CD14-positive monocyte (primary cell): Measurements from ENCODE around the gene MRPL51. TPM values are rescaled to one million over a fixed set of nuclear protein-coding genes. Genes with fewer than 3 reads are reported as not detected.

Experiments
- DNase-seq, 3 donors: peaks; one replicate each; pipeline ENCODE4 v3.0.0-alpha.2; 2011 to 2022
- H2AFZ ChIP-seq: 2 replicates; pipeline ENCODE4 v1.6.0; 2012; ENCODE audit warnings: mild to moderate bottlenecking, low read depth, low read length, inconsistent platforms; ENCODE audit not compliant: insufficient read depth, poor library complexity, severe bottlenecking
- H3K27ac ChIP-seq, 2 donors: 1 replicate in 1 of 2; 2 replicates in 1 of 2; pipeline ENCODE4 v1.5.1; 2012 to 2013; ENCODE audit warnings: low read length in 2 of 2, control low read depth in 1 of 2, inconsistent platforms in 1 of 2, low read depth in 1 of 2, mild to moderate bottlenecking in 1 of 2
- H3K27me3 ChIP-seq, 2 donors: one replicate each; pipeline versions ENCODE4 v1.6.0 to v1.6.1; 2011 to 2013; ENCODE audit warnings: low read length in 2 of 2; ENCODE audit not compliant: control insufficient read depth in 2 of 2, insufficient read depth in 2 of 2
- H3K36me3 ChIP-seq, 2 donors: replicated peaks in 1 of 2; 1 replicate in 1 of 2; 2 replicates in 1 of 2; pipeline versions ENCODE4 v1.5.1 to v1.6.1; 2012 to 2013; ENCODE audit warnings: low read length in 2 of 2, control low read depth in 1 of 2, inconsistent platforms in 1 of 2, mild to moderate bottlenecking in 1 of 2; ENCODE audit not compliant: insufficient read depth in 2 of 2, control insufficient read depth in 1 of 2
- H3K4me1 ChIP-seq, 2 donors: 1 replicate in 1 of 2; 2 replicates in 1 of 2; pipeline versions ENCODE4 v1.5.1 to v1.6.1; 2012 to 2013; ENCODE audit warnings: low read length in 2 of 2, control low read depth in 1 of 2, inconsistent platforms in 1 of 2, mild to moderate bottlenecking in 1 of 2, moderate library complexity in 1 of 2; ENCODE audit not compliant: insufficient read depth in 2 of 2, control insufficient read depth in 1 of 2
- H3K4me2 ChIP-seq: replicated peaks from 2 replicates; pipeline ENCODE3; 2012; ENCODE audit warnings: low read length, moderate library complexity, mild to moderate bottlenecking; ENCODE audit not compliant: poor library complexity, severe bottlenecking; ENCODE audit errors: extremely low read depth
- H3K4me3 ChIP-seq, 3 experiments: fragments of 200-600 bp in 1 of 3; sonication (generic) in 1 of 3; replicated peaks in 1 of 3; 1 replicate in 2 of 3; 2 replicates in 1 of 3; pipeline ENCODE4 v1.5.1; 2011 to 2013; ENCODE audit warnings: low read length in 3 of 3, mild to moderate bottlenecking in 3 of 3, control low read depth in 2 of 3, low read depth in 2 of 3, inconsistent platforms in 1 of 3, moderate library complexity in 1 of 3
- H3K79me2 ChIP-seq: 2 replicates; pipeline ENCODE4 v1.6.0; 2012; ENCODE audit warnings: mild to moderate bottlenecking, control low read depth, inconsistent platforms, low read length, moderate library complexity; ENCODE audit not compliant: insufficient read depth
- H3K9ac ChIP-seq: 2 replicates; pipeline ENCODE4 v1.6.0; 2017; ENCODE audit warnings: low read length, mild to moderate bottlenecking; ENCODE audit not compliant: insufficient read depth, poor library complexity, severe bottlenecking
- H3K9me3 ChIP-seq, 2 donors: replicated peaks in 1 of 2; 1 replicate in 1 of 2; 2 replicates in 1 of 2; pipeline versions ENCODE4 v1.5.1 to v1.6.1; 2012 to 2013; ENCODE audit warnings: low read length in 2 of 2, control low read depth in 1 of 2; ENCODE audit not compliant: control insufficient read depth in 1 of 2, insufficient read depth in 1 of 2
- H4K20me1 ChIP-seq: 2 replicates; pipeline ENCODE4 v1.6.0; 2012; ENCODE audit warnings: mild to moderate bottlenecking, low read length, control low read depth, moderate library complexity; ENCODE audit not compliant: insufficient read depth
- H3K27ac Mint-ChIP-seq, 7 donors: one replicate each; pipeline ENCODE4 v1.8.0; 2020; ENCODE audit warnings: mild to moderate bottlenecking in 7 of 7, mixed read lengths in 7 of 7, moderate library complexity in 6 of 7, inconsistent platforms in 2 of 7
- H3K27me3 Mint-ChIP-seq, 3 donors: one replicate each; pipeline ENCODE4 v1.8.0; 2021 to 2022; ENCODE audit warnings: low read depth in 3 of 3, mild to moderate bottlenecking in 3 of 3, mixed read lengths in 3 of 3, moderate library complexity in 3 of 3, inconsistent platforms in 1 of 3
- H3K36me3 Mint-ChIP-seq, 2 donors: one replicate each; pipeline ENCODE4 v1.8.0; 2020; ENCODE audit warnings: mixed read lengths in 2 of 2, inconsistent platforms in 1 of 2, mild to moderate bottlenecking in 1 of 2
- H3K4me1 Mint-ChIP-seq: one replicate; pipeline ENCODE4 v1.8.0; 2020; ENCODE audit warnings: mild to moderate bottlenecking, mixed read lengths
- H3K4me3 Mint-ChIP-seq, 2 donors: one replicate each; pipeline ENCODE4 v1.8.0; 2020; ENCODE audit warnings: mild to moderate bottlenecking in 2 of 2, mixed read lengths in 2 of 2, moderate library complexity in 1 of 2
- H3K9me3 Mint-ChIP-seq, 7 donors: one replicate each; pipeline ENCODE4 v1.8.0; 2020 to 2022; ENCODE audit warnings: mixed read lengths in 7 of 7, mild to moderate bottlenecking in 6 of 7, moderate library complexity in 6 of 7, inconsistent platforms in 2 of 7
- WGBS: methylation state at CpG from one replicate; pipeline ENCODE4 v1.1.5; 2013; ENCODE audit warnings: missing lambda C conversion rate; ENCODE audit not compliant: insufficient coverage; 5-methylcytosine and 5-hydroxymethylcytosine counted together
- intact Hi-C, 2 donors: fragments of 100-400 bp; cut with micrococcal nuclease; formaldehyde crosslinking; loops; one replicate each; pipeline versions ENCODE4 v1.15.0 to v1.15.1; 2023
- polyA plus RNA-seq, 3 donors: library from polyadenylated mRNA; depleted of rRNA in 1 of 3; unstranded in 2 of 3; stranded (reverse) in 1 of 3; fragments of 300-500 nt in 2 of 3; fragments of >200 nt in 1 of 3; fragmentation: Illumina TruSeq in 2 of 3; gene quantifications; 1 replicate in 2 of 3; 2 replicates in 1 of 3; pipeline ENCODE4 v1.2.3, GENCODE V29; 2012 to 2021
- TF ChIP-seq, protein P1 (sequence below): fragments of 200-600 bp; IDR thresholded peaks from one replicate; pipeline ENCODE4 v1.8.0; 2022; ENCODE audit warnings: antibody characterized with exemption, mild to moderate bottlenecking

MRPL51 gene
- polyA plus RNA-seq, 3 donors: 22.0 to 238 (median 189) TPM

DNA sequence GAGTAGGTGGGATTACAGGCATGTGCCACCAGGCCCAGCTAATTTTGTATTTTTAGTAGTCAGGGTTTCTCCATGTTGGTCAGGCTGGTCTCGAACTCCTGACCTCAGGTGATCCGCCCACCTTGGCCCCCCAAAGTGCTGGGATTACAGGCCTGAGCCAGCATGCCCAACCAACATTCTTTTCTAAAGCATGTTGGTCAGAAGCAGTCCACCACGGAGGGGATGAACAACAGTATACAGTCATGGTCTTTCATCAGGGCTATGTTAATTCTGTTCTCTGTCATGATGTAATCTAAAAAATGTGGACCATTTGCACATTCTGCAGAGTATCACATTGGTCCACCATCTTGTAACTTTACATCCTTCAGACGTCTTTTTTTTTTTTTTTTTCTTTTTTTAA lies 3.6 kb downstream of the MRPL51 start:
- Histone ChIP-seq H3K9me3 (no peaks in the 10 kb centered on the region), H3K4me3 (no peak overlapping the region), H3K27me3 (no peaks in the 10 kb centered on the region), H3K36me3 (peaks cover 5 to 11% of the 10 kb centered on the region in 2 donors), H3K27ac (no peak overlapping the region), H3K4me1 (peaks cover 9 to 13% of the 10 kb centered on the region in 2 donors), H3K4me2 (no peak overlapping the region), H2AFZ (no peak overlapping the region), H4K20me1 (peaks cover under 1% of the 10 kb centered on the region), H3K9ac (no peak overlapping the region), H3K79me2 (peaks cover 15% of the 10 kb centered on the region)
- TF ChIP-seq, protein P1, sequence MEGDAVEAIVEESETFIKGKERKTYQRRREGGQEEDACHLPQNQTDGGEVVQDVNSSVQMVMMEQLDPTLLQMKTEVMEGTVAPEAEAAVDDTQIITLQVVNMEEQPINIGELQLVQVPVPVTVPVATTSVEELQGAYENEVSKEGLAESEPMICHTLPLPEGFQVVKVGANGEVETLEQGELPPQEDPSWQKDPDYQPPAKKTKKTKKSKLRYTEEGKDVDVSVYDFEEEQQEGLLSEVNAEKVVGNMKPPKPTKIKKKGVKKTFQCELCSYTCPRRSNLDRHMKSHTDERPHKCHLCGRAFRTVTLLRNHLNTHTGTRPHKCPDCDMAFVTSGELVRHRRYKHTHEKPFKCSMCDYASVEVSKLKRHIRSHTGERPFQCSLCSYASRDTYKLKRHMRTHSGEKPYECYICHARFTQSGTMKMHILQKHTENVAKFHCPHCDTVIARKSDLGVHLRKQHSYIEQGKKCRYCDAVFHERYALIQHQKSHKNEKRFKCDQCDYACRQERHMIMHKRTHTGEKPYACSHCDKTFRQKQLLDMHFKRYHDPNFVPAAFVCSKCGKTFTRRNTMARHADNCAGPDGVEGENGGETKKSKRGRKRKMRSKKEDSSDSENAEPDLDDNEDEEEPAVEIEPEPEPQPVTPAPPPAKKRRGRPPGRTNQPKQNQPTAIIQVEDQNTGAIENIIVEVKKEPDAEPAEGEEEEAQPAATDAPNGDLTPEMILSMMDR: no peak
- Mint-ChIP-seq H3K27me3 (peaks cover 0 to 8% (median 8%) of the 10 kb centered on the region in 3 donors), H3K4me3 (no peak overlapping the region), H3K36me3 (peaks cover 5 to 6% of the 10 kb centered on the region in 2 donors), H3K9me3 (peaks cover 0 to 2% (median 0%) of the 10 kb centered on the region in 7 donors), H3K4me1 (peaks cover 8% of the 10 kb centered on the region), H3K27ac (no peak overlapping the region)
- WGBS: 68% methylated on average over 4 of the region's 4 CpGs
- intact Hi-C loops: no loop called here
- no peak for DNase-seq

DNA sequence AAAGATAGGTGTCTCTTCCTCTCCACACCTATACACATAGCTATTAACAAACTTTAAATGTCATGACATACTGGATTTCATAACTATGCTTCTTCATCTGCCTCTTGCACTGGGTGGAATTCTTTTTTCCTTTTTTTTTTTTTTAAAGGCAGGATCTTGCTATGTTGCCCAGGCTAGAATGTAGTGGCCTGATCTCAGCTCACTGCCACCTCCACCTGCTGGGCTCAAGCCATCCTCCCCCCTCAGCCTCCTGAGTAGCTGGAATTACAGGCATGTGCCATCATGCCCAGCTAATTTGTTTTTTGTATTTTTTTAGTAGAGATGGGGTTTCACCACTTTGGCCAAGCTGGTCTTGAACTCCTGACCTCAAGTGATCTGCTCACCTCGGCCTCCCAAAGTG lies 4.8 kb downstream of the MRPL51 start:
- H3K9me3 Mint-ChIP-seq: peaks cover 0 to 2% (median 0%) of the 10 kb centered on the region in 7 donors
- Histone ChIP-seq H3K79me2 (peaks cover 14% of the 10 kb centered on the region), H3K27ac (no peak overlapping the region), H3K9me3 (no peaks in the 10 kb centered on the region), H3K4me1 (peaks cover 6 to 9% of the 10 kb centered on the region in 2 donors), H3K4me3 (no peak overlapping the region), H3K4me2 (no peak overlapping the region), H3K27me3 (no peaks in the 10 kb centered on the region), H3K9ac (no peak overlapping the region), H3K36me3 (peaks cover 5 to 11% of the 10 kb centered on the region in 2 donors), H2AFZ (no peak overlapping the region), H4K20me1 (no peaks in the 10 kb centered on the region)
- no peak overlapping the region for H3K27ac Mint-ChIP-seq
- no peak overlapping the region for H3K4me3 Mint-ChIP-seq
- H3K27me3 Mint-ChIP-seq: peaks cover 0 to 8% (median 7%) of the 10 kb centered on the region in 3 donors
- peaks cover 6% of the 10 kb centered on the region for H3K4me1 Mint-ChIP-seq
- H3K36me3 Mint-ChIP-seq: peaks cover 5 to 6% of the 10 kb centered on the region in 2 donors
- TF ChIP-seq, protein P1: no peak
- DNase-seq: no peak
- no CpG with 5 or more reads among the region's 1 CpG for WGBS
- intact Hi-C loops: no loop called here
